H9 (cell line): Measurements from ENCODE around the gene DICER1. TPM values are rescaled to one million over a fixed set of nuclear protein-coding genes. Genes with fewer than 3 reads are reported as not detected.

Source experiments
- DNase-seq: peaks from one replicate; pipeline ENCODE4 v3.0.0-alpha.2; 2017
- H2AFZ ChIP-seq: one replicate; pipeline ENCODE4 v1.6.1; 2013; ENCODE audit warnings: mild to moderate bottlenecking, low read length, control low read depth, moderate library complexity
- H2AK5ac ChIP-seq: 2 replicates; pipeline ENCODE4 v1.6.1; 2013; ENCODE audit warnings: low read length, control low read depth, mixed read lengths; ENCODE audit not compliant: insufficient read length
- H2BK120ac ChIP-seq: one replicate; pipeline ENCODE4 v1.6.1; 2013; ENCODE audit warnings: low read depth, mild to moderate bottlenecking, low read length, control low read depth, inconsistent platforms; ENCODE audit not compliant: poor library complexity, severe bottlenecking
- H2BK12ac ChIP-seq: 2 replicates; pipeline ENCODE4 v1.6.1; 2013; ENCODE audit warnings: low read length, control low read depth, mixed read lengths, low read depth; ENCODE audit not compliant: insufficient read length
- H2BK15ac ChIP-seq: 2 replicates; pipeline ENCODE4 v1.6.1; 2013; ENCODE audit warnings: low read depth, low read length, control low read depth
- H2BK20ac ChIP-seq: one replicate; pipeline ENCODE4 v1.6.1; 2013; ENCODE audit warnings: low read depth, mild to moderate bottlenecking, low read length, control low read depth, inconsistent platforms; ENCODE audit not compliant: poor library complexity, severe bottlenecking
- H2BK5ac ChIP-seq: 2 replicates; pipeline ENCODE4 v1.6.1; 2013; ENCODE audit warnings: low read length, control low read depth, mixed read lengths; ENCODE audit not compliant: insufficient read length
- H3K14ac ChIP-seq: 2 replicates; pipeline ENCODE4 v1.6.1; 2013; ENCODE audit warnings: low read length, control low read depth; ENCODE audit not compliant: insufficient read depth
- H3K18ac ChIP-seq: 2 replicates; pipeline ENCODE4 v1.6.1; 2013; ENCODE audit warnings: low read depth, mild to moderate bottlenecking, mixed read lengths, low read length, control low read depth; ENCODE audit not compliant: insufficient read length
- H3K23ac ChIP-seq: 2 replicates; pipeline ENCODE4 v1.6.1; 2013; ENCODE audit warnings: low read length, control low read depth, mixed read lengths, low read depth; ENCODE audit not compliant: insufficient read length
- H3K23me2 ChIP-seq: 2 replicates; pipeline ENCODE4 v1.6.1; 2013; ENCODE audit warnings: low read depth, mild to moderate bottlenecking, mixed read lengths, low read length, control low read depth; ENCODE audit not compliant: insufficient read length, poor library complexity, severe bottlenecking
- H3K27ac ChIP-seq: 2 replicates; pipeline ENCODE4 v1.5.1; 2013; ENCODE audit warnings: low read length, control low read depth, mixed read lengths, low read depth; ENCODE audit not compliant: insufficient read length
- H3K27me3 ChIP-seq: 2 replicates; pipeline ENCODE4 v1.6.1; 2013; ENCODE audit warnings: low read length, control low read depth, inconsistent platforms; ENCODE audit not compliant: insufficient read depth
- H3K4ac ChIP-seq: 2 replicates; pipeline ENCODE4 v1.6.1; 2013; ENCODE audit warnings: low read depth, mild to moderate bottlenecking, control low read depth, inconsistent platforms, low read length, moderate library complexity
- H3K4me1 ChIP-seq: 2 replicates; pipeline ENCODE4 v1.6.1; 2013; ENCODE audit warnings: low read length, control low read depth, inconsistent platforms; ENCODE audit not compliant: insufficient read depth
- H3K4me2 ChIP-seq: 2 replicates; pipeline ENCODE4 v1.6.1; 2013; ENCODE audit warnings: low read length, control low read depth, mixed read lengths; ENCODE audit not compliant: insufficient read length, insufficient read depth
- H3K56ac ChIP-seq: 2 replicates; pipeline ENCODE4 v1.6.1; 2013; ENCODE audit warnings: low read depth, mild to moderate bottlenecking, mixed read lengths, low read length, control low read depth; ENCODE audit not compliant: insufficient read length
- H3K79me1 ChIP-seq: 2 replicates; pipeline ENCODE4 v1.6.1; 2013; ENCODE audit warnings: low read depth, mild to moderate bottlenecking, moderate library complexity, low read length, control low read depth, inconsistent platforms; ENCODE audit not compliant: insufficient read depth, poor library complexity, severe bottlenecking
- H3K79me2 ChIP-seq: 2 replicates; pipeline ENCODE4 v1.6.1; 2013; ENCODE audit warnings: low read length, control low read depth, inconsistent platforms; ENCODE audit not compliant: insufficient read depth
- H3K9ac ChIP-seq: 2 replicates; pipeline ENCODE4 v1.6.1; 2013; ENCODE audit warnings: low read length, control low read depth, mixed read lengths; ENCODE audit not compliant: insufficient read length; ENCODE audit errors: extremely low read depth
- H3K9me3 ChIP-seq: one replicate; pipeline ENCODE4 v1.6.1; 2013; ENCODE audit warnings: low read depth, low read length, inconsistent platforms; ENCODE audit not compliant: control insufficient read depth
- H3T11ph ChIP-seq: one replicate; pipeline ENCODE4 v1.6.1; 2013; ENCODE audit warnings: mild to moderate bottlenecking, low read length, control low read depth, inconsistent platforms
- H4K20me1 ChIP-seq: one replicate; pipeline ENCODE4 v1.6.1; 2013; ENCODE audit not compliant: control insufficient read depth, insufficient read length, insufficient read depth
- H4K5ac ChIP-seq: 2 replicates; pipeline ENCODE4 v1.6.1; 2013; ENCODE audit warnings: low read depth, mild to moderate bottlenecking, mixed read lengths, low read length, control low read depth; ENCODE audit not compliant: insufficient read length
- H4K8ac ChIP-seq: replicated peaks from 2 replicates; pipeline ENCODE4 v1.6.1; 2013; ENCODE audit warnings: low read length, control low read depth, mixed read lengths, low read depth; ENCODE audit not compliant: insufficient read length
- H4K91ac ChIP-seq: 2 replicates; pipeline ENCODE4 v1.6.1; 2013; ENCODE audit warnings: low read depth, mild to moderate bottlenecking, moderate library complexity, mixed read lengths, low read length, control low read depth; ENCODE audit not compliant: insufficient read length
- H3K27ac Mint-ChIP-seq, 3 experiments: 2 replicates in 2 of 3; 3 replicates in 1 of 3; pipeline ENCODE4 v1.8.0; 2020 to 2021; ENCODE audit warnings: mixed read lengths in 3 of 3, mild to moderate bottlenecking in 1 of 3, moderate library complexity in 1 of 3
- H3K27me3 Mint-ChIP-seq: 2 replicates; pipeline ENCODE4 v1.8.0; 2021; ENCODE audit warnings: low read depth, mild to moderate bottlenecking, moderate library complexity, mixed read lengths
- H3K36me3 Mint-ChIP-seq, 3 experiments: 2 replicates in 2 of 3; 3 replicates in 1 of 3; pipeline ENCODE4 v1.8.0; 2020 to 2021; ENCODE audit warnings: low read depth in 3 of 3, mixed read lengths in 3 of 3; ENCODE audit not compliant: insufficient read depth in 1 of 3
- H3K4me1 Mint-ChIP-seq, 2 experiments: 2 replicates each; pipeline ENCODE4 v1.8.0; 2020; ENCODE audit warnings: mixed read lengths in 2 of 2
- H3K4me3 Mint-ChIP-seq, 2 experiments: 2 replicates in 1 of 2; 3 replicates in 1 of 2; pipeline ENCODE4 v1.8.0; 2020 to 2021; ENCODE audit warnings: mild to moderate bottlenecking in 2 of 2, mixed read lengths in 2 of 2, moderate library complexity in 1 of 2
- H3K9me3 Mint-ChIP-seq, 2 experiments: 2 replicates in 1 of 2; 3 replicates in 1 of 2; pipeline ENCODE4 v1.8.0; 2020; ENCODE audit warnings: mild to moderate bottlenecking in 2 of 2, mixed read lengths in 2 of 2, moderate library complexity in 1 of 2
- CTCF ChIP-seq: fragments of 200-600 bp; sonication (generic); conservative IDR thresholded peaks from 3 replicates; pipeline ENCODE4 v1.8.0; 2021; ENCODE audit warnings: antibody characterized with exemption, mild to moderate bottlenecking
- WGBS: extraction: QIAGEN DNeasy Blood & Tissue Kit; methylation state at CpG from one replicate; pipeline ENCODE4 v1.1.7; 2013; ENCODE audit warnings: missing lambda C conversion rate, low lambda C conversion rate, mixed read lengths; ENCODE audit not compliant: insufficient read length; ENCODE audit errors: extremely low coverage; 5-methylcytosine and 5-hydroxymethylcytosine counted together
- total RNA-seq: library from RNA; stranded (reverse); gene quantifications from 2 replicates; pipeline ENCODE4 v1.2.1, GENCODE V29; 2021

DICER1 gene
- total RNA-seq, 1 experiment from 2014 or later, result 57.0 TPM

- DNase-seq, result no peak
- Histone ChIP-seq H4K8ac (no peak overlapping the region), H3K79me2 (no peaks in the 10 kb centered on the region), H4K91ac (no peak overlapping the region), H3K18ac (no peak overlapping the region), H2BK20ac (no peak overlapping the region), H2BK12ac (no peak overlapping the region), H3K4me2 (no peak overlapping the region), H3K23me2 (no peaks in the 10 kb centered on the region), H3K23ac (no peak overlapping the region), H3T11ph (no peak overlapping the region), H3K27me3 (no peaks in the 10 kb centered on the region), H3K14ac (no peak overlapping the region), H2BK15ac (no peak overlapping the region), H4K20me1 (no peaks in the 10 kb centered on the region), H3K56ac (no peak overlapping the region), H3K27ac (no peak overlapping the region), H2AK5ac (no peak overlapping the region), H3K4me1 (no peaks in the 10 kb centered on the region), H3K4ac (no peak overlapping the region), H3K79me1 (no peaks in the 10 kb centered on the region), H2BK5ac (no peak overlapping the region), H4K5ac (no peak overlapping the region), H2AFZ (no peak overlapping the region), H2BK120ac (no peak overlapping the region), H3K9ac (no peak overlapping the region), H3K9me3 (no peaks in the 10 kb centered on the region)
- peaks cover 21 to 70% (median 55%) of the 10 kb centered on the region in 3 experiments; a peak in 6 of 7 replicates for H3K36me3 Mint-ChIP-seq
- TF ChIP-seq CTCF, result no peak
- no peaks in the 10 kb centered on the region for H3K27me3 Mint-ChIP-seq
- H3K27ac Mint-ChIP-seq, result no peak overlapping the region
- no peaks in the 10 kb centered on the region for H3K9me3 Mint-ChIP-seq
- H3K4me1 Mint-ChIP-seq, result no peaks in the 10 kb centered on the region
- no CpG with 5 or more reads among the region's 2 CpGs for WGBS
- no peak overlapping the region for H3K4me3 Mint-ChIP-seq
Measured at GRCh38 chr14:95111507-95112164, 45.7 kb downstream of the DICER1 start.
